Activated T-cell treated with anti-CD3 and anti-CD28 coated beads, Interleukin-2, amount 50 U/mL, for 4 hours (primary cell): ENCODE measurements around the gene ABI3BP. TPM values are rescaled to one million over a fixed set of nuclear protein-coding genes. Genes with fewer than 3 reads are reported as not detected.
"Not testable (repeated sequence)": the region's sequence is repeated elsewhere in the genome, so short reads cannot be mapped to it uniquely, and the experiment has no call there.

ENCODE experiments used
- ATAC-seq, 2 donors: fragments of 200-7000 bp; cut with Tn5 transposase; one replicate each; pipeline ENCODE4 v1.10.0; 2021
- DNase-seq: peaks from one replicate; pipeline ENCODE4 v3.0.0-alpha.2; 2020
- H3K27me3 Mint-ChIP-seq: one replicate; pipeline ENCODE4 v1.8.0; 2021; ENCODE audit warnings: low read depth, mixed read lengths
- H3K36me3 Mint-ChIP-seq: one replicate; pipeline ENCODE4 v1.8.0; 2022; ENCODE audit warnings: mixed read lengths; ENCODE audit not compliant: insufficient read depth
- H3K4me1 Mint-ChIP-seq: one replicate; pipeline ENCODE4 v1.8.0; 2021; ENCODE audit warnings: low read depth, mixed read lengths
- H3K4me3 Mint-ChIP-seq: one replicate; pipeline ENCODE4 v1.8.0; 2021; ENCODE audit warnings: mild to moderate bottlenecking, moderate library complexity, mixed read lengths
- H3K9me3 Mint-ChIP-seq: one replicate; pipeline ENCODE4 v1.8.0; 2021; ENCODE audit warnings: mixed read lengths
- total RNA-seq, 3 donors: library from RNA; stranded (reverse); gene quantifications; one replicate each; pipeline ENCODE4 v1.2.1, GENCODE V29; 2021

Gene ABI3BP
- total RNA-seq, 3 donors from 2014 or later, result 0.21 to 0.46 TPM; not detected in 1

DNA sequence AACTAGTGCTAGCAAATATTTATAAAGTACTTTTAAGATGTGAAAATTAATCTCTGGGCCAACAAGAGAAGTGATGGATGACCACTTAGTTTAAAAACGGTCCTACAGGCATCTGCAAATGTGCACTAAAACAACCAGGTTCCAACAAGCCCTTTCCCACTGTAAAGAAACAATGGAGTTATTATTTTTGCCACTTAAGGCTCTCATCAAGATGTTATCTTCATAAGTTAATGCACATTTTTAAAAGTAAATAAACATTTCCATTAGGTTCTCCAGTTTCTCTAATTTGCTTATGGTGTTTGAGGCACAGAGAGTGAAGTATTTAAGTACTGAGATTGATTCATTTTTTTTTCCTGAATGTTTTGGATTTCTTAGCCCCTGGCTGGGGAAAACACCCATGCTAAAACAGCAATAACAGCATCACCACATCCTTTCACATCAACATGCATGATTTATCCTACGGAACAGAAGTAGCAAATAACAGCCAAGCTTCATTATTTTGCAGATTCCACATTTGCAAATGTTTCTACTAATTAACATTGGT, 20.8 kb downstream of the ABI3BP start:
- no peaks in the 10 kb centered on the region for H3K36me3 Mint-ChIP-seq
- no peaks in the 10 kb centered on the region for H3K4me1 Mint-ChIP-seq
- H3K27me3 Mint-ChIP-seq, result peaks cover 4% of the 10 kb centered on the region

DNA sequence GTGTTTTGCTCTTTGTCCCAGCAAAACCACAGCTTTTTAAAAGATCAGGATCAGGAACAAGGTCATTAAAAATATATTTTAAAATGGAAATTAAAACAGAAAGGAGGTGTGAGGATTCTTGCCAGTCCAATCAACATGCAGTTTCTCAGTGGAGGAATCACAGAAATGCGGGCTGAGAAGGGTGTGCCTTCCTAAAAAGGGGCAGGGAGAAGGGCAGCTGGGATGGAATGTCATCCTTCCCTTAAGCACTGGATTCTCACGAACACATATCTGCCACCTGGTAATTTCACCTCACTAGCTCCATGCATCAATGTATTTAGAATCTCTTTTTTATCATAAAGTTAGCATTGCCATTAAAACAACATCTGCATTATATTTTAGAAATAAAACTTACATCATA, 21.4 kb downstream of the ABI3BP start:
- no peaks in the 10 kb centered on the region for H3K4me1 Mint-ChIP-seq
- ATAC-seq, result no peak
- no peaks in the 10 kb centered on the region for H3K36me3 Mint-ChIP-seq
- no peaks in the 10 kb centered on the region for H3K9me3 Mint-ChIP-seq
- H3K27me3 Mint-ChIP-seq, result peaks cover 4% of the 10 kb centered on the region
- no peak for DNase-seq
- H3K4me3 Mint-ChIP-seq, result no peak overlapping the region

More for the DNA sequence above, 20.8 kb downstream of the ABI3BP start:
- no peaks in the 10 kb centered on the region for H3K9me3 Mint-ChIP-seq
- DNase-seq (no peak), ATAC-seq (no peak)
- no peak overlapping the region for H3K4me3 Mint-ChIP-seq

DNA sequence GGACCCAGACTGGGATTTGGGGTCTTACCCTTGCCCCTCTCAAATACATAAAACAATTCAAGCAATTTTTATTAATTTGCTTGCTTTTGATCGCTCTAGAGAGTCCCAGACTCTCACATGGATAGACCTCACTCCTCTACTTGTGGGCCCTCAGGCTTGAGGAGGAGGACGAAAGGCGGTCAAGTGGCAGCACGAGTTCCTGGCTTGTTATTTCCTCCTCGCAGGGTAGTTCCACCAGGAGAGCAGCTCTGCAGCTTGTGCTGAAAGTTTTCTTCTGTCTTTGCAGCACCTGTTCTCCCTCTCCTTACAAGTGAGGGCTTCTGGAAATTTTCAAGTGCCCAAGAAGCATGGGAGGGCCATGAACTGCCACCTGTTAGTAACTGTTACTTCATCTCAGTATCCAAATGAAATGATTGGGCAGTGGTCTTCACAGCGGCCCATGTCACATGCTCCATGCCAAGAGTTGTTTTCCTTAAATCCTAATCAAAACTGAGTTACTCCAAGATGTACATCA, 22.7 kb downstream of the ABI3BP start:
- no peak for ATAC-seq
- no peak for DNase-seq
- Mint-ChIP-seq H3K27me3 (peaks cover 4% of the 10 kb centered on the region), H3K4me3 (no peak overlapping the region), H3K4me1 (no peaks in the 10 kb centered on the region), H3K36me3 (no peaks in the 10 kb centered on the region), H3K9me3 (no peaks in the 10 kb centered on the region)

DNA sequence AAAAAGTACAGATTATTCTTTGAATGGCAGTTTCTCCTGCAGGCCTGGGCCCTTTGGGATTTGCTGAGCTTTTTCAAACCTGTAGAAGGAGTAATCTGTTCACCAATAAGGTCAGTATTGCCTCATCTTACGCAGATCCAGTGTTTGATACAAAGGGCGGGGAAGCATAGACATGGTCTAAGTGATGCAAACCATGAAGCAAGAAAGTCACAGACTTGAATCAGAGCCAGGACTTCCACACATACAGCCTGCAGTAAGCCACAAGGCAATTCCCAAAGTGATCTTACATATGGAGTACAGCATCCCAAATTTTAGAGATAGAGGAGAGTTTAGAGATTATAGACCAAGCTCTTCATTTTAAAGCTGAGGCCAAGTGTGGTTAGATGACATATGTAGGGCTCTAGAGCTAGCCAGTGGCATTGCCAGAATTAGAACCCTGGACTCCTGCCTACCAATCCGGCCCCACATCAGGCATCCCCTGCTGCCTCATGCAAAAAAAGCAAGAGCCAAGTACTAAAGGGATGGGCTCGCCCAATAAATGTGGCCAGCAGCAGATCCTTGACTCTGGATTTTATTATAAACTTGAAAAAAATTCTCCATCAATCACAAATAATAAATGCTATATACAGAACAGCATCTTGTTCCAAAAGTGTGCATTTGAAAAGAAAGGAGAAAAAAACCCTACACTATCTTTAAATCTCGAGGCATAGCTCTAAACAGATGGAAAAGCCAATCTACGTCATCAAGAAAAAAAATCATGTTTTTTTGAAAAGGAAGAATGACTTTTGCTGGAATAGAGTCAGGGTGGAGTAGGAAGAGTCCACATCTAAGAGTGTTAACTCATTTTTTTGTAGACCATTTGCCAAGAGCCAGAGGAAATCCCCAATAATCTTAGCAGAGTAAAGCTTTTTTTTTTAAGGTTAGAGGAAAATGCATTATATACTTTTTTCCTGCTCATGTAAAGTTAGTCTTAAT, 24.0 kb downstream of the ABI3BP start:
- H3K4me3 Mint-ChIP-seq, result no peak overlapping the region
- H3K4me1 Mint-ChIP-seq, result no peaks in the 10 kb centered on the region
- H3K27me3 Mint-ChIP-seq, result peaks cover 5% of the 10 kb centered on the region
- ATAC-seq, result no peak
- no peaks in the 10 kb centered on the region for H3K36me3 Mint-ChIP-seq
- DNase-seq, result no peak
- H3K9me3 Mint-ChIP-seq, result no peaks in the 10 kb centered on the region

DNA sequence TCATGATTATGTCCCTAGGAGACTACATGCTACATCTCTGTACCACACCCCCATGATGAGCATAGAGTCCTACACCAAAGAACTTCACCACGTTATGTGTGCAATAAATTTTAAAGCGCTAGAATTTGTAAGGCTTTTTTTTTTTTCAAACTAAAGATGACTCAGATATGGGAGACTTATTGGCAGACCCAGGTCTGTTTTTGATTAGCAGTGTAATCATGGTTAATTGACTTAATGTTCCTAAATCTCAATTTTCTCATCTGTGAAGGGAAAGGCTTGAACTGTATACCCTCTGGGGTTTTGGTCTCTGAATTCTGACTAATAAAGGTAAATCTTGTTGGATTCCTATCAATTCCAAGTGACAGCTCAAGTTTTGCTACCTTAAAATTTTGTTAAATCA, 26.4 kb downstream of the ABI3BP start:
- Mint-ChIP-seq H3K9me3 (no peaks in the 10 kb centered on the region), H3K4me3 (no peak overlapping the region), H3K27me3 (peaks cover 5% of the 10 kb centered on the region), H3K4me1 (no peaks in the 10 kb centered on the region), H3K36me3 (no peaks in the 10 kb centered on the region)
- ATAC-seq (no peak), DNase-seq (no peak)

DNA sequence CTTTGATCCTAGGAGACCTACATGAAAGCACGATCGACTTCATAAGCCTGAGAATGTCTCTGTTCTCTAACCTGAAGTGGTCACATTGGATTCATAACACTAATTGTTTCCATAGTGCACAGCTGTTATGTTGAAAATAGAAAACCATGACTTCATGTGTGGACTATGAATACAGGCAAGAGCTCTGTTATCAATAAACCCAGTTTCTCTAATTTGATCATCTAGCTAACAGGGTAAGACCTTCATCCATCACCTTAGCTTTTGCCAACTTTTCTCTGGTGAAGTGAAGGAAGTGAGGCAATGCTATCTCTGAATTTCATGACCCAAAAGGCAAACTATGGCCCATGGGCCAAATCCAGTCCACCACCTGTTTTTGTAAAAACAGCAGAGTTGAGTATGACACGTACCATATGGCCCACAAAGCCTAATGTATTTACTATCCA, 27.2 kb downstream of the ABI3BP start:
- no peak overlapping the region for H3K4me3 Mint-ChIP-seq
- H3K4me1 Mint-ChIP-seq, result no peaks in the 10 kb centered on the region
- DNase-seq, result no peak
- H3K9me3 Mint-ChIP-seq, result no peaks in the 10 kb centered on the region
- no peaks in the 10 kb centered on the region for H3K36me3 Mint-ChIP-seq
- no peak for ATAC-seq
- peaks cover 3% of the 10 kb centered on the region for H3K27me3 Mint-ChIP-seq

DNA sequence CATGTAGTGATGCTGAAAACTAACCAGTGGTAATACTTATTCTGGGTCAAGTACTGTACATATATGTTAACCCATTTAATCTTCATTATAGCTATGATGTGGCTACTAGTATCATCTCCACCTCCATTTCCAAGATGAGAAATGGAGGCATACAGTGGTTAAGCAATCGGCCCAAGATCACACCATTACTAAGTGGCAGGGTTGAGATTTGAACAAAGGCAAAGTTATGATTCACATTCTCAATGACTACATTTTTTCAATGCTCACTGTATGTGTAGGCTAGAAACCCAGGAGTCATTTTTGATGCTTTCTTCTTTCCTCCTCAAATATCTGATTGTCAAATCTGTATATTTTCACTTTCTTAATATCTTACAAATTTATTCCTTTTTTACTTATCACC, 30.2 kb downstream of the ABI3BP start:
- peaks cover 3% of the 10 kb centered on the region for H3K27me3 Mint-ChIP-seq

DNA sequence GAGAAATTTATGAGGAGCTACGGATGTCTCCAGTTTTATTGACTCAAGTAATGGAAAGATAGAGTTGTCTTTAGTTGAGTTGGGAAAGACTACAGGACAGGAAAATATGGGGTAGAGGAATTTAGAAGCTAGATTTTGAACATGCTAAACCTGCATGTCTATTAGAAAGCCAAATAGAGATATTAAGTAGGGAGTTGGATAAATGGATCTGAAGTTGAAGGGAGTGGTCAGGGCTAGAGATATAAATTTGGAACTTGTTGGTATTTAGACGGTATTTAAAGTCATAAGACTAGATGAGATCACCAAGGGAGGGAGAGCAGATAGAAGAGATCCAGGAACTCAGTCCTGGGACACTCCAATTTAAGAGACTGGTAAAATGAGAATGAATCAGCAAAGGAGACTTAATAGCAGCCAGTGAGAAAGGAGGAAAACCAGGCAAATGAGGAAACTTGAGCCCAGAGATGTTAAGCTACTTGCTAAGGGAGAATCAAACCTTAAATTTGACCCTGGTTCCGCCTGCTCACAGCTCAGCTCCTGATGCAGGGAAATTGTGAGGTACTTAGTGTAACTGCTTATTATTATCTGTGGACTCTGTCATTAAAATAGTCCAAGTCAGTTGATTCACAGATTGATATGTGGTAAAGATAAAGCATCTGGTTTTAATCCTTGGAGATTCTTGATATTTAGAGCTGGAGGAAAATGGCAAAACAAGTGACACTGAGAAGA, 35.8 kb downstream of the ABI3BP start:
- no peaks in the 10 kb centered on the region for H3K4me1 Mint-ChIP-seq
- no peak for ATAC-seq
- H3K36me3 Mint-ChIP-seq, result no peaks in the 10 kb centered on the region
- H3K4me3 Mint-ChIP-seq, result no peak overlapping the region
- H3K9me3 Mint-ChIP-seq, result peaks cover 10% of the 10 kb centered on the region
- peaks cover 2% of the 10 kb centered on the region for H3K27me3 Mint-ChIP-seq
- DNase-seq, result no peak

More for the DNA sequence above, 30.2 kb downstream of the ABI3BP start:
- no peaks in the 10 kb centered on the region for H3K36me3 Mint-ChIP-seq
- peaks cover 10% of the 10 kb centered on the region for H3K9me3 Mint-ChIP-seq
- DNase-seq (no peak), ATAC-seq (no peak)
- H3K4me3 Mint-ChIP-seq, result no peak overlapping the region
- H3K4me1 Mint-ChIP-seq, result no peaks in the 10 kb centered on the region

DNA sequence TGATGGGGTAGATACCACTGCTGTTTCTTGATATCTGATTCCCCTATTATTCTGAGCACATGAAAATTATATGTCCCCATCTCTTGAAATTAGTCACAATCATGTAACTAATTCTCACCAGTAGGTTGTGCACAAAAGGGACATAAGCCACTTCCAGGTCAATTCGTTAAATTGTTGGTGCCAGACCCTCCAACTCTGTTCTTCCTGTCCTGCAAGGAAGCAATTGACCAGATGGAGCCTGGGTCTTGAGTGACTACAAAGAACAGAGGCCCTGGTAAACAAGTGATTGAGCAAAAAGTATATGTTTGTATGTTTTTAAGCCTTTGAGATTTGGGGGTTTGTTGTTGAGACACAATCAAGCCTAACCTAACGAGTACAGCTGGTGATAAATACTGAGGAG, 36.9 kb downstream of the ABI3BP start:
- peaks cover 10% of the 10 kb centered on the region for H3K9me3 Mint-ChIP-seq
- H3K36me3 Mint-ChIP-seq, result no peaks in the 10 kb centered on the region
- no peak overlapping the region for H3K4me3 Mint-ChIP-seq
- ATAC-seq (no peak), DNase-seq (no peak)
- H3K27me3 Mint-ChIP-seq, result peaks cover 2% of the 10 kb centered on the region
- no peaks in the 10 kb centered on the region for H3K4me1 Mint-ChIP-seq

GRCh38 chr3:100954990-100955389, 38.2 kb downstream of the ABI3BP start:
- Mint-ChIP-seq H3K27me3 (peaks cover 8% of the 10 kb centered on the region), H3K9me3 (peaks cover 7% of the 10 kb centered on the region), H3K36me3 (no peaks in the 10 kb centered on the region), H3K4me3 (no peak overlapping the region), H3K4me1 (no peaks in the 10 kb centered on the region)
- ATAC-seq (no peak), DNase-seq (no peak)

GRCh38 chr3:100954199-100954935, 38.9 kb downstream of the ABI3BP start:
- ATAC-seq, result no peak
- peaks cover 8% of the 10 kb centered on the region for H3K27me3 Mint-ChIP-seq
- DNase-seq, result no peak
- no peaks in the 10 kb centered on the region for H3K36me3 Mint-ChIP-seq
- no peaks in the 10 kb centered on the region for H3K4me1 Mint-ChIP-seq
- peaks cover 4% of the 10 kb centered on the region for H3K9me3 Mint-ChIP-seq
- no peak overlapping the region for H3K4me3 Mint-ChIP-seq

DNA sequence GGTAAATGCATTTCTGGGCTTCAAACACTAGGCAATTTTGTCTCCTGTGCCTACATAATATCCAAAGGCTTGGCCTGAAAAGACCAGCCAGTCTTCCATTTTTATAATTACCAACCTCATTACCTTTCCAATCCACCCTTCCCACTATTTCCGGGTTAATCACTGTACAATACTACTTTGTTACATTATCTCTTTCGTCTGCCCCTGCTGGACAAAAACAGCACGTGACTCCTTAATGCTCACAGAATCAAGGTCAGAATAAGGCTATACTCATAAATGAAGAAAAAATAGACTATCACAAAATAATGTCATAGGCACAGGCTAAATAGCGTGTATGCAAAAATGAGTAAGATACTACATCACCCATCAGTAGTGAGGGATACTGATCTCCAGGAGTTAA, 40.1 kb downstream of the ABI3BP start:
- H3K9me3 Mint-ChIP-seq, result no peaks in the 10 kb centered on the region
- H3K4me3 Mint-ChIP-seq, result no peak overlapping the region
- no peaks in the 10 kb centered on the region for H3K36me3 Mint-ChIP-seq
- DNase-seq (no peak), ATAC-seq (no peak)
- no peaks in the 10 kb centered on the region for H3K4me1 Mint-ChIP-seq
- peaks cover 8% of the 10 kb centered on the region for H3K27me3 Mint-ChIP-seq

GRCh38 chr3:100947119-100947518, 46.1 kb downstream of the ABI3BP start:
- ATAC-seq (no peak), DNase-seq (no peak)
- Mint-ChIP-seq H3K9me3 (no peaks in the 10 kb centered on the region), H3K4me1 (no peaks in the 10 kb centered on the region), H3K36me3 (no peaks in the 10 kb centered on the region), H3K4me3 (no peak overlapping the region), H3K27me3 (peaks cover 6% of the 10 kb centered on the region)

DNA sequence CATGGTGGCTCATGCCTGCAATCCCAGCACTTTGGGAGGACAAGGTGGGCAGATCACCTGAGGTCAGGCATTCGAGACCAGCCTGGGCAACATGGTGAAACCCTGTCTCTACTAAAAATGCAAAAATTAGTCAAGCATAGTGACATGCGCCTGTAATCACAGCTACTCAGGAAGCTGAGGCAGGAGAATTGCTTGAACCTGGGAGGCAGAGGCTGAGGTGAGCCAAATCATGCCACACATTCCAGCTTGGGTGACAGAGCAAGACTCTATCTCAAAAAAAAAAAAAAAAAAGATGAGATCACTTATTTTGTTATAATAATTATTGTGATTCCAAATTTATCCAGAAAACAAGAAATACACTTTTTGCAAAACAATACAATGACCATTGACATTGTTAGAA, 47.1 kb downstream of the ABI3BP start:
- not testable (repeated sequence) for H3K4me3 Mint-ChIP-seq, H3K4me1 Mint-ChIP-seq, H3K9me3 Mint-ChIP-seq, DNase-seq, H3K36me3 Mint-ChIP-seq, H3K27me3 Mint-ChIP-seq, ATAC-seq
